GM03348 (cell line): ENCODE measurements around the gene PLA2G2C.

Experiments used
- DNase-seq: peaks from one replicate; pipeline ENCODE4 v3.0.0; 2012; ENCODE audit warnings: low spot score

The PLA2G2C gene

DNA sequence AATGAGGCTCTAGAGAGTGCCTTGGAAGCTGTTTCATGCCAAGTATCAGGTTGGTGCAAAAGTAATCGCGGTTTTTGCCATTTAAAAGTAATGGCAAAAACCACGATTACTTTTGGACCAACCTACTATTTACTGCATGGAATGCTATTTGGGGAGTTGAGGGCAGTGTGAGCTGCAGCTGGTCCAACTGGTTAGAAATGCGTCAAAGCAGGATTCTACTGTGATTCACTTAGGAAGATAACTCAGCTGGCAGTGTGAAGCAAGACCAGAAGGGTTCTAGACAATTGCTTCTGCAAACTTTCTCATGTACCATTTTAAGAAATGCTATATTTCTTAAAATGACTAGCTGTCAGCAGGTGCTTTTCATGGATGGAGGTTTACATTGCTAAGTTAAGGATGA, 21.2 kb upstream of the PLA2G2C start:
- DNase-seq, result no peak

DNA sequence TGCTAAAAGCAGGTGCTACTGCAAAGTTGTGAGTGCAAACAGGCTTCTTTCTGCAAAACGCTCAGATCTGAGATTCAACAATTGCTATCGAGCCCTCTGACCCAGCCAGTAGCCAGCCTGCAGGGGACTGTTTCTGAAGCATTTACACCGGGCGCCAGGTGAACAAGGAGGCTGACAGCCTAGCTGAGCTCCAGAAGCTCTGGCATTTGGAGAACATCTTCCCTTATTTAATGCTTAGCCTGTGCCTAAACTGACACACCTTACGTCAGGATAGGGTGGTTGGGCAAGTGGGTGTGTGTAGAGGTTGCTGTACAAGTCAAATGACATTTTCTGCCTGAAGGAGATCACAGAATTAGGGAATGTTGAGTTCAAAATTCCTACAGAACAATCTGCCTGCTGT, 15.8 kb upstream of the PLA2G2C start:
- DNase-seq, result no peak

GRCh38 chr1:20200966-20201365, 14.6 kb upstream of the PLA2G2C start:
- no peak for DNase-seq

DNA sequence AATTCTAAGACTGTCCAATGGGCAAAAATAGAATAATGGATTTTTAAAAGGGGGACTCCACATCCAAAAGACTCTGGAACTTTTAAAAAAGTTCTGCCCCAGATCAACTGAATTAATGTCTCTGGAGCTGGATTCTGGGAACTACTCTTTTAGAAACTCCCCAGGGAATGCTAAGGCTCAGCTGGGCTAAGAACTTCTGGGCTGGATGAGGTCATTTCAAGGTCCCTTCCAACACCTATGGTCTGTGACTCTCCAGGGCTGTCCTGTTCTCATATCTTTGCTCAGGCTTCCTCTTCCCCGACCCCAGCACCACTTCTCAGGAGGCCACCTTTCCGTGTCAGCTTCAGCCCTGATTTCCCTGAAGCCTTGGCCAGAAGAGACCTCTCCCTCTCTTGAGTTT, 13.5 kb upstream of the PLA2G2C start:
- no peak for DNase-seq

DNA sequence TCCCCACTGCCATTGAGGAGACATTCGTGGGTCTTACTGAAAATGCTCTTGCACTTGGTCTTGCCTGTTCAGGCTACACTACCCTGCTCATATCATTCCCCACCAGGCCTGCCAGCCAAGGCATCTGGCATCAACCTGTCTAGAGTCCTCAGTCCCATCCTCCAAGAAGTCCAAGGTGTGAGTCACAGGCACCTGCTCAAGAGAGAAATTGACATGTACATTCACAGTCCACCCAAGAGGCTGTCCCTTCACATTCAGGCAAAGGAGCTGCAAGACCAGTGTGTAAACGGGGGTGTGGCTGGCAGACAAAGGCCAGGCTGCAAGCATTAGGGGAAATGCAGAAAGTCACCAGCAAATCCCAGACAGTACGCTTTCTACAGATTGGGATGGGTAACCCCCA, 13.1 kb upstream of the PLA2G2C start:
- DNase-seq, result no peak

DNA sequence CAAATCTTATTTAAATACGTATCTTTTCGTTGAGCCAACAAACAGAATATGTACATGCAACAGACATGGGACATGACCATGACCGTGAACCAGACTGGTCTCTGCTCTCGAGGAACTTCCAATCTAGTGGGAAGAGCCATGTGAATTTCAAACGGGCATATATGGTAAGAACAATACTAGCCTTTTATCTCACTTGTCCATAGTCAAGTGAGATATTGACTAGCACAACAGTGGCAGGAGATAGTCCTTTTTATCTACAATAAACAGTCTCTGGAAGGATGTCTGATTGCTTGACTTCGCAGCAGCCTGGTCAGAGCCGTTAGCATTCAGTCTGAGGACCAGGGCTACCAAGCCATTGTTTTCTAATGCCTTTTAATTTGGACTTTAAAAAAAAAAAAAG, 12.6 kb upstream of the PLA2G2C start:
- no peak for DNase-seq

DNA sequence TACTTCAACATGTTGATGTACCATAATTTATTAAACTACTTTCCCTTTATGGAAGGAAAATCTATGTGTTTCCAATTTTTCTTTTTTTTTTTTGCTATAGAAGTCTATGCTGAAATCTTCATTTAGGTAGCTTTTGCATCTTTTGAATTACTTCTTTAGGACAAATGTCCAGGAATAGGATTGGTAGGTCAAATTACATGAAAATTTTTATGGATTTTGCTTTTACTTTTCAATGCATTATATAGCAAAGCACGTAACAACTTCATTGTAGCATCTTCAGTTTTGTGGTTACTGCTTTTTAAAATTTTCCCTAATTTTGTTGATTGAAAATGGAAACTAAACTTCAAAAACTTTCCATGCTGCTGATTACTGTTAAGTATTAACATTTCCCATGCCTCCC, 12.0 kb upstream of the PLA2G2C start:
- DNase-seq, result no peak

- no peak for DNase-seq
These were observed 11.0 kb upstream of the PLA2G2C start for GRCh38 chr1:20197329-20197791.

- no peak for DNase-seq
These were observed 9.1 kb upstream of the PLA2G2C start for GRCh38 chr1:20195462-20195780.

GRCh38 chr1:20194757-20195461, 8.6 kb upstream of the PLA2G2C start:
- peak; percentile 79 for DNase-seq

GRCh38 chr1:20194224-20194623, 7.9 kb upstream of the PLA2G2C start:
- no peak for DNase-seq

- DNase-seq, result no peak
These were observed 6.6 kb upstream of the PLA2G2C start for GRCh38 chr1:20192871-20193411.

- DNase-seq, result peak; percentile 49
These were observed 6.0 kb upstream of the PLA2G2C start for GRCh38 chr1:20192364-20192763.

GRCh38 chr1:20191266-20191825, 5.0 kb upstream of the PLA2G2C start:
- DNase-seq, result no peak

GRCh38 chr1:20190256-20191160, 4.2 kb upstream of the PLA2G2C start:
- no peak for DNase-seq

GRCh38 chr1:20189664-20190063, 3.3 kb upstream of the PLA2G2C start:
- no peak for DNase-seq

- DNase-seq, result no peak
These were observed 2.1 kb upstream of the PLA2G2C start for GRCh38 chr1:20188455-20188817.

DNA sequence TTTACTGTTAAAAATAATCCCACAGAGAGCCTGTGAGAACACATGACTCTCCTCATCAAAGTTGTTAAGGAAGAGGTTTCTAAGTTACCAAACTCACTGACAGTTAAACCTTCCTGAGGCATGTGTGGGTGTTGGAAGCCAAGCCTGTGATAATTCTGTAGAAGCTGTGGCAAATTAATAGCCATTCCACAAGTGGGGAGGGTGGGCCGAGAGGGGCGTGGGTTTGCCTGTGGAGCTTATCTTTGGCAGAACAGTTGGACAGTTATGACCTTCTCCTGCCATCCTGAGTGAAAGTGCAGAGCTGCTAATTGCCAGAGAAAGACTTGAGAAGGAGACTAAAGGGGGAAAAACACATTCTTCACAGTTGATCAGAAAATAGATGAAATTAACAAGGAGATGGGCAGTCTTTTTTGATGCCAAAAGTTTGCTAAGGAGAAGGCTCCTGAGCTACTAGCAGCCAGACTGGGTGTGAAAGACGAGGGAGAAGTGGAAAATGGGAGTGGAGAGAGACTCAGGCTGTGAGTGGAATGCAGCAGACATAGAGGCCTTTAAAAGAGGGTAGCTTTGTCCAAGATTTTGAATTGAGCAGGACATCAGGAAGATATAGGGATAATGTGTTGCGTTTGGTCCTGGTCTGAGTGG, 1.6 kb upstream of the PLA2G2C start:
- DNase-seq, result no peak

DNA sequence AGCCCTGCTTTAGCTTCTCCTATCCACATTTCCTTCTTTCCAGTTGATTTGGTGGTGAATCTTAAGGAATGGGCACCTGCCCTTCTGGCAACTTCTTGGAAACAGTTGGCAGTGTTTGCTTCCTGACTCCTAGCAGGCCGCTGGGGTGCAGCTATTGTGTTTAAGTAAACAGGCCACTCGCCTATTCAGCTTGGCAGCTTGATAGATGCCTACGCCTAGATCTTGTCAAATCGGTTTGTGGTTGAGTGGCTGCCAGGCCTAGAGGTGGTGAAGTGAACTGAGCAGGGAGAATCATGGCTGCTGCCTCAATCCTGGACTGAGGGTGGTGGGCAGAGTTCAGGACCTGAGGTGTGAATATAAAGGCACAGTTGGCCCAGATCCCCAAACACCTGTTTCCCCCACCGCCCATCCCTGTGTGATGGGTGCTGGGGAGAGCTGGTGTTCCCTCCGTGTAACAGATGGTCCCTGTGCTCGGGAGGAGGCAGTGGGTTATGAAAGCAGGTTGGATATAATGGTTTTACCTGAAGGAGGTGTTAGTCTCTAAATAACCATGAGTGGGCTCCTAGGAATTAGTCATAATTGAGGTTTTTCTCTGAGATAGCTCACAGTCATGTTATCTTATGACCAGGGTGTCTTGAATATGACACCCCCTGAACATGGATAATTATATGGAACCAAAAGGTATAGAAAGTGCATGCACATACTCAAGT, 940 bp upstream of the PLA2G2C start:
- DNase-seq, result no peak

- DNase-seq, result no peak
These were observed 1.1 kb downstream of the PLA2G2C start for GRCh38 chr1:20184997-20185833.

GRCh38 chr1:20184481-20184900, 1.8 kb downstream of the PLA2G2C start:
- DNase-seq, result no peak
